NK-92 (cell line): ENCODE measurements around the gene CELF2.
"Not testable (repeated sequence)": the region's sequence is repeated elsewhere in the genome, so short reads cannot be mapped to it uniquely, and the experiment has no call there.

ENCODE experiments used
- DNase-seq: peaks from one replicate; lab custom pipeline; 2025; ENCODE audit not compliant: unreplicated experiment; lab: John Stamatoyannopoulos, UW

Gene CELF2

GRCh38 chr10:11366889-11367288, 349.2 kb downstream of the CELF2 start:
- not testable (repeated sequence) for DNase-seq

- DNase-seq, result no peak
Measured at GRCh38 chr10:11367505-11367904, 349.8 kb downstream of the CELF2 start.

GRCh38 chr10:11373717-11374171, 356.1 kb downstream of the CELF2 start:
- DNase-seq, result no peak

- no peak for DNase-seq
Measured at GRCh38 chr10:11377267-11377666, 359.6 kb downstream of the CELF2 start.

GRCh38 chr10:11378835-11379234, 361.2 kb downstream of the CELF2 start:
- no peak for DNase-seq

GRCh38 chr10:11379771-11380170, 362.1 kb downstream of the CELF2 start:
- DNase-seq, result no peak

GRCh38 chr10:11381023-11381422, 363.4 kb downstream of the CELF2 start:
- no peak for DNase-seq

GRCh38 chr10:11381511-11381910, 363.8 kb downstream of the CELF2 start:
- DNase-seq, result no peak

GRCh38 chr10:11382187-11382586, 364.5 kb downstream of the CELF2 start:
- DNase-seq, result no peak

GRCh38 chr10:11386044-11386443, 368.4 kb downstream of the CELF2 start:
- no peak for DNase-seq
